Adipocyte (in vitro differentiated cells): Measurements from ENCODE around the gene EIF2S2.

Experiments
- DNase-seq: peaks from one replicate; pipeline ENCODE4 v3.0.0-alpha.2; 2015; ENCODE audit warnings: low read depth
- H3K27me3 ChIP-seq: replicated peaks from 2 replicates; pipeline ENCODE4 v1.7.0; 2013; ENCODE audit warnings: mild to moderate bottlenecking, low read length, moderate library complexity; ENCODE audit not compliant: control insufficient read depth, insufficient read depth
- H3K36me3 ChIP-seq: 2 replicates; pipeline ENCODE4 v1.7.0; 2013; ENCODE audit warnings: low read length, mild to moderate bottlenecking, moderate library complexity; ENCODE audit not compliant: control insufficient read depth, insufficient read depth, severe bottlenecking
- H3K4me1 ChIP-seq: 2 replicates; pipeline ENCODE4 v1.7.0; 2013; ENCODE audit warnings: mild to moderate bottlenecking, low read length, moderate library complexity; ENCODE audit not compliant: control insufficient read depth, insufficient read depth
- H3K4me3 ChIP-seq: 2 replicates; pipeline ENCODE4 v1.7.0; 2013; ENCODE audit warnings: mild to moderate bottlenecking, low read length, moderate library complexity
- H3K9ac ChIP-seq: 2 replicates; pipeline ENCODE4 v1.7.0; 2013; ENCODE audit warnings: mild to moderate bottlenecking, low read length, moderate library complexity
- H3K9me3 ChIP-seq: 2 replicates; pipeline ENCODE4 v1.7.0; 2013; ENCODE audit warnings: mild to moderate bottlenecking, low read length, moderate library complexity; ENCODE audit not compliant: control insufficient read depth

EIF2S2 gene

GRCh38 chr20:34084227-34084923 is 27.7 kb downstream of the EIF2S2 start:
- Histone ChIP-seq H3K36me3 (peaks cover 56% of the 10 kb centered on the region), H3K9ac (no peak overlapping the region), H3K9me3 (no peaks in the 10 kb centered on the region), H3K4me3 (no peak overlapping the region), H3K4me1 (peaks cover 12% of the 10 kb centered on the region), H3K27me3 (no peaks in the 10 kb centered on the region)
- no peak for DNase-seq

DNA sequence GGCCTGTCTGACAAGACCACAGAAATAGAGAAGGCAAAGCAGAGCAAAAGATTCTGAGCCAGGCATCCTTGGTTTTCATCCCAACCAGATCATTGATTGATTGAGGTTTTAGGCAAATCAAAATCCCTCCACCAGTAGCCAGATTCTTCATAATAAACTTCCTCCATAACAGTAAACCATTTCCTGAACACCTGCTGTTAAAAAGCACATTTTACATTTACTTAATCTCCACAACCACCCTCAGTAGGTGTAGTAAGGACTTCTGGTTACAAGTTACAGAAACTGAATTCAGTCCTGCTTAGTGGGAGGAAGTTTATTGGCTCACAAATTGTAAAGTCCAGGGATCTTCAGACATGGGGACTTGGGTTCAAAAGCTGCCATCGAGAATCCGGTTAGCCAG is 28.3 kb downstream of the EIF2S2 start:
- Histone ChIP-seq H3K9me3 (no peaks in the 10 kb centered on the region), H3K4me3 (no peak overlapping the region), H3K36me3 (peaks cover 54% of the 10 kb centered on the region), H3K4me1 (peaks cover 12% of the 10 kb centered on the region), H3K27me3 (no peaks in the 10 kb centered on the region), H3K9ac (no peak overlapping the region)
- no peak for DNase-seq

GRCh38 chr20:34083137-34083536 is 28.9 kb downstream of the EIF2S2 start:
- H3K9ac ChIP-seq: no peak overlapping the region
- peaks cover 52% of the 10 kb centered on the region for H3K36me3 ChIP-seq
- no peaks in the 10 kb centered on the region for H3K9me3 ChIP-seq
- no peak for DNase-seq
- peaks cover 12% of the 10 kb centered on the region for H3K4me1 ChIP-seq
- no peaks in the 10 kb centered on the region for H3K27me3 ChIP-seq
- H3K4me3 ChIP-seq: no peak overlapping the region

DNA sequence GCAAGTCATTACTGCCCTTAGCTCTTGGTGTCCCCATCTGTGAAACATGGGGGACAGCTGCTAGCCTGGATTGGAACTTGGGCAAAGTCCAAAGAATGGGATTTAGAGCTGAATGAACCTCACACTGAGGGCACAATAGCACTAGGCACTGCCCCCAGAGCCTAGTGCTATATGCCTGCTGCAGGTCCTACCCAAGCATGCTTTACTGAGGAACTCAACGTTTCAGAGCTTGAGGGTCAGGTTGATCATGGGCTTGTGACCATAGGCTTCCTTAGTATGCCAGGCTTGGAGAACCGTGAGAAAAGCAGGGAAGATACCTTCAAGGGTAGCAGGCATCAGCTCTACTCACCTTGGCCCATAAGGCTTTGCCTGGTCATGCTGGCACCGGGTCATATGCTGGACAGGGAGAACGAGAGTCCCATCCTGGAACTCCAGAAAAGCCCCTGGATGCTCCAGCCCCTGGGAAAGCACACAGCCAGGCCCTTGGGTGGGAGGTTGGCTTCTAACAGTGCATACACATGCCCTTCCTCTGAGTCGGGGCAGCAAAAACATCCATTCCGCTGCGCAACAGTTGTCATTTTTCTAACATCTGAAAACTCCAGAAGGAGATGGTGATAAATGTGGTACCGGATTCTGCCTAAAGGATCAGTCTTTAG is 29.7 kb downstream of the EIF2S2 start:
- H3K4me1 ChIP-seq: peaks cover 12% of the 10 kb centered on the region
- no peak overlapping the region for H3K9ac ChIP-seq
- H3K27me3 ChIP-seq: no peaks in the 10 kb centered on the region
- no peak overlapping the region for H3K4me3 ChIP-seq
- no peak for DNase-seq
- peaks cover 55% of the 10 kb centered on the region for H3K36me3 ChIP-seq
- no peaks in the 10 kb centered on the region for H3K9me3 ChIP-seq

DNA sequence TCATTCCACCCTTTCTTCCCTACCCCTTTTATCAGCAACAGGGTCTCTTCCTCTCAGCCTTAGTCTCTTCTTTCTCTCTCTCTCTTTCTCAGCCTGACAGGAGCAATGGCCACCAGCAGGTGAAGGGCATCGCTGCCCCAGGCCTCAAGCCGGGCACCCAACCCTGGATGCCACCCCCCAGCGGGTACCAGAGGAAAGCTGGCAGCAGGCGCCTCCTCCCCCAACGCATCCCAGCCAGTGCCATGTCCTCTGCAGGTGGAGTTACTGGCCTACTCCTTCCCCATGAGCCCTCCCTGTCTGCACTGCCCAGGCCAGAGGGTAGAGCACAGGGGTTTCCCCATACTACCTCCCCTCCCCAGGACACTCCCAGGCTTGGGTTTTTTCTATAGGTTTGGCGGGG is 32.2 kb downstream of the EIF2S2 start:
- H3K36me3 ChIP-seq: peaks cover 60% of the 10 kb centered on the region
- no peaks in the 10 kb centered on the region for H3K27me3 ChIP-seq
- H3K4me3 ChIP-seq: no peak overlapping the region

DNA sequence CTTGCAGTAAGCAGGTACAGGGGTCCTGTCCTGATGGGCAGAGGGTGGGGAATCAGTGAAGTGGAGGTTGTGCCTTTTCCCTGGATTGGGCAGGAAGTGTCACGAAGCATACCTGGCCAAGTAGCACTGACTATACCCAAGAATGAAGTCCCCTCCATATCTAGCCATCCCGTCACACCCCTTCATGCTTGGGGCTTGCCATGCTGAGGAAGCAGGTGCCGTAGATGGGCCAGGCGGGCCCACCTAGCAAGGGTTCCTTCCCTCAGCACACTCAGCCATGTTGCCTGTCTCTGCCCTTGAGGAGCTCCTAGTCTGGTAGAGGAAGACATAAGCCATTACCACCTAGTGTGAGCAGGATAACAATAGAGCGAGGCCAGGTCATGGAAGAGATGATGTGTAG is 33.5 kb downstream of the EIF2S2 start:
- Histone ChIP-seq H3K4me1 (peaks cover 10% of the 10 kb centered on the region), H3K4me3 (no peak overlapping the region), H3K36me3 (peaks cover 62% of the 10 kb centered on the region), H3K27me3 (no peaks in the 10 kb centered on the region), H3K9ac (no peak overlapping the region), H3K9me3 (no peaks in the 10 kb centered on the region)
- DNase-seq: no peak

More for the DNA sequence above, 32.2 kb downstream of the EIF2S2 start:
- DNase-seq: no peak
- no peaks in the 10 kb centered on the region for H3K9me3 ChIP-seq
- peaks cover 12% of the 10 kb centered on the region for H3K4me1 ChIP-seq
- no peak overlapping the region for H3K9ac ChIP-seq

- Histone ChIP-seq H3K36me3 (peaks cover 63% of the 10 kb centered on the region), H3K27me3 (no peaks in the 10 kb centered on the region), H3K4me1 (no peaks in the 10 kb centered on the region), H3K9ac (no peak overlapping the region), H3K4me3 (no peak overlapping the region), H3K9me3 (no peaks in the 10 kb centered on the region)
- DNase-seq: no peak
Observed at GRCh38 chr20:34076952-34077351, 35.1 kb downstream of the EIF2S2 start.

- no peak overlapping the region for H3K4me3 ChIP-seq
- no peak overlapping the region for H3K9ac ChIP-seq
- H3K36me3 ChIP-seq: peaks cover 51% of the 10 kb centered on the region
- H3K4me1 ChIP-seq: no peaks in the 10 kb centered on the region
- no peaks in the 10 kb centered on the region for H3K9me3 ChIP-seq
- no peaks in the 10 kb centered on the region for H3K27me3 ChIP-seq
- DNase-seq: no peak
Observed at GRCh38 chr20:34075647-34076046, 36.4 kb downstream of the EIF2S2 start.

DNA sequence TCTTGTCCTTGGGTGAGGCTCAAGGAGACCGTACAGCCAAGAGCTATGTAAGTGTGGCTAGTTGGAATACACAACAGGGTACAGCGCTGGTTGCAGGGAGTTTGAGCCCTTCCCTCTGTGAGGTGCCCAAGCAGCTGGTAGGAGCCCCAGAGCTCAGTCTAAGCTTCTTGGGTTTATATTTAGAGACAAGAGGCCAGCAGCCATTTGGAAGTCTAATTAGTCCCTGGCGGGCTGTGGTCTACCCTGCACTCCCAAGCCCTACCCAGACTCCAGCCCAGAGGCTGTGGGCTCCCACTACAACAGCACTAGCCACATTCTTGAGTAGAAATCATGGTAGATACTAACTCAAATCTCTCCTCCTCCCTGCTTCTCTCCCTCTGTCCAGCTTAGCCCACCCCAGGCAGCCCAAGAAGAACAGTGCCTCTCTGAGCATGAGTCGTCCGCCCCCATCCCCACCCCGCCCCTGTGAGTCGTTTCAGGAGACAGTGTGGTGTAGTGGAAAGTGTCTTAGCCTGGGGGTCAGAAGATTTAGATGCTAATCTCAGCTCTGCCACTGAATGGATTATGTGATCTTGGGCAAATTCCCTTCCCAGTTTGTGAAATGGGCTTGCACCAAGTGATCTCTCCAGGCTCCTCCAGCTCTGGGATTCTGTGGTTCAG is 37.8 kb downstream of the EIF2S2 start:
- Histone ChIP-seq H3K36me3 (peaks cover 44% of the 10 kb centered on the region), H3K9ac (no peak overlapping the region), H3K4me3 (no peak overlapping the region), H3K27me3 (no peaks in the 10 kb centered on the region), H3K4me1 (peaks cover 6% of the 10 kb centered on the region), H3K9me3 (no peaks in the 10 kb centered on the region)
- peak; percentile 23 for DNase-seq

DNA sequence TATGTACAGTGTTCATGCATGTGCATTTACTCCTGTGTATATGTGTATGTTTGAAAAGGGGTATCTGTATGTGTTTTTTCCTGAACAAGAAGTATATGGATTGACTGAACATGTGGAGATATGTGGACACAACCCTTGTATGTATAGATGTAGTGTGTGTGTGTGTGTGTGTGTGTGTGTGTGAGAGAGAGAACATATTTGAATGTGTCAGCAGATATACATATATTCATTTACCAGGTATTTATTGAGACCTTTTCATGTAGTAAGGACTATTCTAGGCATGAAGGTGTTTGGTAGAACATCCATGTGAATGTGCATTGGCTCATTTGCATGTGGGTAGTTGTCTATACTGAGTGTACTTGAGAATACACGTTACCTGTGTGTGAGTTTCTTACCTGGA is 39.3 kb downstream of the EIF2S2 start:
- Histone ChIP-seq H3K36me3 (peaks cover 31% of the 10 kb centered on the region), H3K4me1 (peaks cover 6% of the 10 kb centered on the region), H3K27me3 (no peaks in the 10 kb centered on the region), H3K9ac (no peak overlapping the region), H3K4me3 (no peak overlapping the region), H3K9me3 (no peaks in the 10 kb centered on the region)
- DNase-seq: no peak

DNA sequence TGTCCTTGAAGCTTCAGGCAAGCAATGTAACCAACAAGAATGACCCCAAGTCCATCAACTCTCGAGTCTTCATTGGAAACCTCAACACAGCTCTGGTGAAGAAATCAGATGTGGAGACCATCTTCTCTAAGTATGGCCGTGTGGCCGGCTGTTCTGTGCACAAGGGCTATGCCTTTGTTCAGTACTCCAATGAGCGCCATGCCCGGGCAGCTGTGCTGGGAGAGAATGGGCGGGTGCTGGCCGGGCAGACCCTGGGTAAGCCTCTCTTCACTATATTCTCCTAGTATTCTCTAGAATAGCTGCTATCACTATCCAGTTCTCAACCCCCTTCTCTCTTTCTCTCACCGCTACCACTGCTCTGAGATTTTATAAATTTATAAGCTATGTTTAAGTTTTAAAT is 40.0 kb downstream of the EIF2S2 start:
- Histone ChIP-seq H3K4me1 (peaks cover 6% of the 10 kb centered on the region), H3K9me3 (no peaks in the 10 kb centered on the region), H3K9ac (no peak overlapping the region), H3K27me3 (no peaks in the 10 kb centered on the region), H3K36me3 (peaks cover 25% of the 10 kb centered on the region), H3K4me3 (no peak overlapping the region)
- no peak for DNase-seq
